Measurements from ENCODE around the gene CCIN. TPM values are rescaled to one million over a fixed set of nuclear protein-coding genes. Genes with fewer than 3 reads are reported as not detected.
A peak's percentile ranks its signal among the peaks of the same experiment; 100 is the strongest.

Gene CCIN
- total RNA-seq, 1 donor from 2014 or later: not detected

- H3K4me2 ChIP-seq: no peak overlapping the region
- H3K27me3 Mint-ChIP-seq (ENCODE audit: insufficient read depth, low read depth): peaks cover 2% of the 10 kb centered on the region
- peaks cover 18% of the 10 kb centered on the region for H3K4me1 Mint-ChIP-seq
- H3K27me3 ChIP-seq: no peaks in the 10 kb centered on the region
- no peak overlapping the region for H2AFZ ChIP-seq (replicated peaks)
- no peak for DNase-seq (ENCODE audit: low spot score)
- H3K9ac ChIP-seq: no peak overlapping the region
- H4K20me1 ChIP-seq (ENCODE audit: low read depth): no peaks in the 10 kb centered on the region
- no peaks in the 10 kb centered on the region for H3K79me2 ChIP-seq (ENCODE audit: low read depth)
- TF ChIP-seq EZH2phosphoT487 (IDR thresholded peaks at IDR 0.05): no peak
- TF ChIP-seq, protein P1, sequence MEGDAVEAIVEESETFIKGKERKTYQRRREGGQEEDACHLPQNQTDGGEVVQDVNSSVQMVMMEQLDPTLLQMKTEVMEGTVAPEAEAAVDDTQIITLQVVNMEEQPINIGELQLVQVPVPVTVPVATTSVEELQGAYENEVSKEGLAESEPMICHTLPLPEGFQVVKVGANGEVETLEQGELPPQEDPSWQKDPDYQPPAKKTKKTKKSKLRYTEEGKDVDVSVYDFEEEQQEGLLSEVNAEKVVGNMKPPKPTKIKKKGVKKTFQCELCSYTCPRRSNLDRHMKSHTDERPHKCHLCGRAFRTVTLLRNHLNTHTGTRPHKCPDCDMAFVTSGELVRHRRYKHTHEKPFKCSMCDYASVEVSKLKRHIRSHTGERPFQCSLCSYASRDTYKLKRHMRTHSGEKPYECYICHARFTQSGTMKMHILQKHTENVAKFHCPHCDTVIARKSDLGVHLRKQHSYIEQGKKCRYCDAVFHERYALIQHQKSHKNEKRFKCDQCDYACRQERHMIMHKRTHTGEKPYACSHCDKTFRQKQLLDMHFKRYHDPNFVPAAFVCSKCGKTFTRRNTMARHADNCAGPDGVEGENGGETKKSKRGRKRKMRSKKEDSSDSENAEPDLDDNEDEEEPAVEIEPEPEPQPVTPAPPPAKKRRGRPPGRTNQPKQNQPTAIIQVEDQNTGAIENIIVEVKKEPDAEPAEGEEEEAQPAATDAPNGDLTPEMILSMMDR (IDR thresholded peaks at IDR 0.05): no peak
- TF ChIP-seq EZH2 (IDR thresholded peaks at IDR 0.05): no peak
- H3K4me3 ChIP-seq: no peak overlapping the region
- peaks cover 2% of the 10 kb centered on the region for H3K9me3 Mint-ChIP-seq
- H3K27ac ChIP-seq: no peak overlapping the region
- H3K4me1 ChIP-seq: no peaks in the 10 kb centered on the region
- H3K9me3 ChIP-seq (ENCODE audit: low read depth): no peaks in the 10 kb centered on the region
- no peaks in the 10 kb centered on the region for H3K36me3 ChIP-seq
- H3K4me3 Mint-ChIP-seq: no peak overlapping the region
- no peaks in the 10 kb centered on the region for H3K36me3 Mint-ChIP-seq
- H3F3A ChIP-seq (ENCODE audit: low read depth): peaks cover 5% of the 10 kb centered on the region
- H3K27ac Mint-ChIP-seq: peak overlapping the region; percentile 47
Observed at GRCh38 chr9:36151316-36152210, 17.6 kb upstream of the CCIN start.

DNA sequence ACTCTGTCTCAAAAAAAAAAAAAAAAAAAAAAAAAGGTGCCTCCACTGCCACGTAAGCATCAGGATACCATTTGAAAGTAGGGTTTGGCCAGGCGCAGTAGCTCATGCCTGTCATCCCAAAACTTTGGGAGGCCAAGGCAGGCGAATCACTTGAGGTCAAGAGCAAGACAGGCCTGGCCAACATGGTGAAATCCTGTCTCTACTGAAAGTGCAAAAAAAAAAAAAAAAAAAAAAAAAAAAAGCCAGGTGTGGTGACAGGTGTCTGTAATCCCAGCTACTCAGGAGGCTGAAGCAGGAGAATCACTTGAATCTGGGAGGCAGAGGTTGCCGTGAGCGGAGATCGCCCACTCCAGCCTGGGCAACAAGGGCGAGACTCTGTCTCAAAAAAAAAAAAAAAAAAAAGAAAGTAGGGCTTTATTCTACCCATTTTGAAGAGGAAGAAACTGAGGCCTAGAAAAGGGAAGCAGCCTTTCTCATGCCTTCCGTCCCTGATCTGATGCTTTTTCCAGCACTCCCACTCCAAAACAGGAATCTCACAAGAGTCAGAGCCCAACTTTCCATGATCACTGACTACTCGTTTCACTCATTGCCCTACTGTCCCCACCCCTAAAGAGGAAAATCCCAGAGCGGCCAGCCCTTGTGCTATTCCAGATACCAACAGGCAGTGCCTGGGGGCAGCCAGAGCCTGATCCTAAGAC lies 16.3 kb upstream of the CCIN start:
- Histone ChIP-seq H3K36me3 (no peaks in the 10 kb centered on the region), H3K9me3 (ENCODE audit: low read depth) (no peaks in the 10 kb centered on the region), H2AFZ (replicated peaks) (no peak overlapping the region), H3K27ac (no peak overlapping the region), H3K4me3 (no peak overlapping the region), H3K9ac (no peak overlapping the region), H3K79me2 (ENCODE audit: low read depth) (no peaks in the 10 kb centered on the region), H3K4me1 (no peaks in the 10 kb centered on the region), H3F3A (ENCODE audit: low read depth) (peaks cover 5% of the 10 kb centered on the region), H3K4me2 (no peak overlapping the region), H3K27me3 (no peaks in the 10 kb centered on the region), H4K20me1 (ENCODE audit: low read depth) (no peaks in the 10 kb centered on the region)
- no peak for DNase-seq (ENCODE audit: low spot score)
- Mint-ChIP-seq H3K27ac (no peak overlapping the region), H3K4me3 (no peak overlapping the region), H3K27me3 (ENCODE audit: insufficient read depth, low read depth) (peaks cover 2% of the 10 kb centered on the region), H3K4me1 (peaks cover 18% of the 10 kb centered on the region), H3K36me3 (no peaks in the 10 kb centered on the region), H3K9me3 (peaks cover 9% of the 10 kb centered on the region)
- TF ChIP-seq EZH2 (IDR thresholded peaks at IDR 0.05) (no peak), EZH2phosphoT487 (IDR thresholded peaks at IDR 0.05) (no peak)
- TF ChIP-seq, protein P1 (IDR thresholded peaks at IDR 0.05): no peak

DNA sequence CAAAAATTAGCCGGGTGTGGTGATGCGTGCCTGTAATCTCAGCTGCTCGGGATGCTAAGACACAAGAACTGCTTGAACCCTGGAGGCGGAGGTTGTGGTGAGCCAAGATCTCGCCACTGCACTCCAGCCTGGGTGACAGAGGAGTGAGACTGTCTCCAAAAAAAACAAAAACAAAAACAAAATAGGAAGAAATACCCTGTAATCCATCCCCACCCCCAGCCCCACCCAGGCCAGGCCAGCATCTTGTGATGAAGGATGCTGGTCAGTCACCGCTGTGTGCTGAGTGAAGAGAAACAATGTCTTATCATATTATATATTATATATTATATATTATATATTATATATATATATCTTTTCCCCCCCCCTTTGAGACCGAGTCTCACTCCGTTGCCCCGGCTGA lies 15.4 kb upstream of the CCIN start:
- Histone ChIP-seq H3K36me3 (no peaks in the 10 kb centered on the region), H3K9ac (no peak overlapping the region), H3K79me2 (ENCODE audit: low read depth) (no peaks in the 10 kb centered on the region), H3K9me3 (ENCODE audit: low read depth) (no peaks in the 10 kb centered on the region), H4K20me1 (ENCODE audit: low read depth) (no peaks in the 10 kb centered on the region), H3K4me1 (no peaks in the 10 kb centered on the region), H3K4me2 (no peak overlapping the region), H3F3A (ENCODE audit: low read depth) (peaks cover 5% of the 10 kb centered on the region), H3K4me3 (no peak overlapping the region), H3K27me3 (no peaks in the 10 kb centered on the region), H2AFZ (replicated peaks) (no peak overlapping the region), H3K27ac (no peak overlapping the region)
- H3K36me3 Mint-ChIP-seq: peaks cover 4% of the 10 kb centered on the region
- H3K27me3 Mint-ChIP-seq (ENCODE audit: insufficient read depth, low read depth): peaks cover 2% of the 10 kb centered on the region
- DNase-seq (ENCODE audit: low spot score): no peak
- TF ChIP-seq EZH2 (IDR thresholded peaks at IDR 0.05): no peak
- TF ChIP-seq EZH2phosphoT487 (IDR thresholded peaks at IDR 0.05): no peak
- TF ChIP-seq, protein P1 (IDR thresholded peaks at IDR 0.05): no peak
- H3K27ac Mint-ChIP-seq: peak overlapping the region; percentile 76
- peaks cover 16% of the 10 kb centered on the region for H3K9me3 Mint-ChIP-seq
- peaks cover 18% of the 10 kb centered on the region for H3K4me1 Mint-ChIP-seq
- no peak overlapping the region for H3K4me3 Mint-ChIP-seq

All from neural progenitor cell (in vitro differentiated cells).